Mesodermal cell (in vitro differentiated cells): ENCODE results near the gene CDH5.

Source experiments
- H3K27ac ChIP-seq: 2 replicates; pipeline ENCODE4 v1.7.0; 2013; ENCODE audit warnings: mild to moderate bottlenecking, low read depth, low read length, moderate library complexity; ENCODE audit not compliant: severe bottlenecking
- H3K36me3 ChIP-seq: 2 replicates; pipeline ENCODE4 v1.7.1; 2013; ENCODE audit warnings: mild to moderate bottlenecking, low read length, moderate library complexity; ENCODE audit not compliant: control insufficient read depth, insufficient read depth
- H3K4me1 ChIP-seq: one replicate; pipeline ENCODE4 v1.7.1; 2013; ENCODE audit warnings: mild to moderate bottlenecking, low read length; ENCODE audit not compliant: insufficient read depth, control insufficient read depth, poor library complexity, severe bottlenecking
- H3K4me3 ChIP-seq: 2 replicates; pipeline ENCODE4 v1.7.0; 2013; ENCODE audit warnings: low read length, control low read depth, mild to moderate bottlenecking; ENCODE audit not compliant: insufficient read depth, poor library complexity, severe bottlenecking; ENCODE audit errors: extremely low read depth
- H3K9me3 ChIP-seq: 2 replicates; pipeline ENCODE4 v1.7.1; 2013; ENCODE audit warnings: mild to moderate bottlenecking, low read length, moderate library complexity; ENCODE audit not compliant: control insufficient read depth
- WGBS, 2 experiments: methylation state at CpG; one replicate each; pipeline ENCODE4 v1.1.5; 2013; ENCODE audit warnings: missing lambda C conversion rate in 2 of 2; ENCODE audit not compliant: insufficient coverage in 2 of 2; 5-methylcytosine and 5-hydroxymethylcytosine counted together

Gene CDH5

DNA sequence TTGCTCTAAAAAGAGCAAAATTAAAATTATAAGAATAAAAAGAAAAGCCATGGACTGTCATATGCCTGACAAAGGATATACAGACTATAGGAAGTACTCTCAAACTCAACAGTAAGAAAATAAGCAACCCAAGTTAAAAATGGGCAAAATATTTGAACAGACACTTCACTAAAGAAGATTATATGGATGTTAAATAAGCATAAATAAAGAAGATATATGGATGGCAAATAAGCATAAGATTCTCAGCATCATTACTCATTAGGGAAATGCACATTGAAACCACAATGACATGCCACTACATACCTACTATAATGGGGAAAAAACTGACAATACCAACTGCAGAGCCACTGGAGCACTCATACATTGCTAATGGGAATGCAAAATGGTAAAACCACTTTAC lies 45.7 kb downstream of the CDH5 start:
- H3K9me3 ChIP-seq, result peaks cover 21% of the 10 kb centered on the region
- no peaks in the 10 kb centered on the region for H3K36me3 ChIP-seq
- no peak overlapping the region for H3K27ac ChIP-seq
- H3K4me1 ChIP-seq, result peaks cover 16% of the 10 kb centered on the region
- H3K4me3 ChIP-seq, result no peak overlapping the region

GRCh38 chr16:66414891-66415290 lies 48.4 kb downstream of the CDH5 start:
- H3K27ac ChIP-seq, result no peak overlapping the region
- peaks cover 27% of the 10 kb centered on the region for H3K9me3 ChIP-seq
- H3K4me1 ChIP-seq, result no peaks in the 10 kb centered on the region
- H3K36me3 ChIP-seq, result no peaks in the 10 kb centered on the region
- no peak overlapping the region for H3K4me3 ChIP-seq
- WGBS, 2 experiments, result no CpG with 5 or more reads among the region's 1 CpG

DNA sequence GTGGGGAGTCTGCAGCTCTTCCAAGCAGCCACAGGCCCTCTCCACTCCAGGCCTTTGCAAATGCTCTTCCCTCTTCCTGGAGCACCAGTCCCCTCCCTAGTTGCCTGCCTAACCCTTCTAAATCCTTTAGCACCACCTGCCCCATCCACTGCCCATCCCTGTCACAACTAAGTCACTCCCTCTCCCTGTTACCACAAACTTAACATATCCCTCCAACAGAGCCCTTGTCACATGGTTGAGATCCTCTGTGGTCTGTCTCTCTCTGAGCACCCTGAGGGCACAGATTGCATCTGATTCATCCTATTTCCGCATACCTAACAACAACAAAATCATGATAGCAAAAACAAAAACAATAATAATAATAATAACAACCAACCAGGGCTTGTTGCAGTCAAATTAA lies 49.6 kb downstream of the CDH5 start:
- Histone ChIP-seq H3K4me1 (no peaks in the 10 kb centered on the region), H3K27ac (no peak overlapping the region), H3K4me3 (no peak overlapping the region), H3K36me3 (no peaks in the 10 kb centered on the region), H3K9me3 (peaks cover 20% of the 10 kb centered on the region)
- WGBS, 2 experiments, result no CpG with 5 or more reads among the region's 1 CpG

GRCh38 chr16:66416939-66417700 lies 50.6 kb downstream of the CDH5 start:
- no peaks in the 10 kb centered on the region for H3K4me1 ChIP-seq
- peak overlapping the region; percentile 42 for H3K27ac ChIP-seq
- H3K9me3 ChIP-seq, result peaks cover 15% of the 10 kb centered on the region
- H3K4me3 ChIP-seq, result no peak overlapping the region
- no peaks in the 10 kb centered on the region for H3K36me3 ChIP-seq
- 89 to 91% methylated on average over 3 to 5 of the region's 9 CpGs for WGBS, 2 experiments

GRCh38 chr16:66418165-66418962 lies 51.9 kb downstream of the CDH5 start:
- WGBS, 2 experiments, result 92 to 95% methylated on average over 9 of the region's 9 CpGs
- Histone ChIP-seq H3K27ac (no peak overlapping the region), H3K36me3 (no peaks in the 10 kb centered on the region), H3K4me3 (no peak overlapping the region), H3K4me1 (no peaks in the 10 kb centered on the region), H3K9me3 (peaks cover 7% of the 10 kb centered on the region)

DNA sequence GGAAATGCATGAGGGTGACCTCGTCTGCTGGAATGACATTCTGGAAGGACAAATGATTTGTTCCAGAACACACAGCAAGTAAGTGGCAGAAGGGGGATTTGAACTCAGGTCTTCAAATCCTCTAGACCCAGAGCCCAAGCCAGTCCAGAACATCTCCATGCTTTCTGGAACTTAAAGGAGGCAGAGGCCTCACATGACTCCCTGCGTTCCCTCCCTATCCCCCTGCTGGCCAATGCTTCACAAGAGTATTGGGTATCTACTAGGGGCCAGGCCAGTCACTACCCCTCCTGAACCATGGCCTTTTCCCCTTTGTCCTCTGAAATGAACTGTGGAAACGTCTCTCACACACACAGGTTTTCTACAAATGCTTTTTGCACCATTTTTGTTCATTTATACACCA lies 53.0 kb downstream of the CDH5 start:
- H3K36me3 ChIP-seq, result no peaks in the 10 kb centered on the region
- H3K4me1 ChIP-seq, result no peaks in the 10 kb centered on the region
- 64 to 73% methylated on average over 3 of the region's 3 CpGs for WGBS, 2 experiments
- no peak overlapping the region for H3K4me3 ChIP-seq
- H3K9me3 ChIP-seq, result peaks cover 7% of the 10 kb centered on the region
- no peak overlapping the region for H3K27ac ChIP-seq

GRCh38 chr16:66420396-66420795 lies 53.9 kb downstream of the CDH5 start:
- no peaks in the 10 kb centered on the region for H3K36me3 ChIP-seq
- H3K27ac ChIP-seq, result no peak overlapping the region
- H3K4me3 ChIP-seq, result no peak overlapping the region
- no CpG with 5 or more reads among the region's 1 CpG for WGBS, 2 experiments
- no peaks in the 10 kb centered on the region for H3K4me1 ChIP-seq
- H3K9me3 ChIP-seq, result peaks cover 7% of the 10 kb centered on the region

- Histone ChIP-seq H3K4me1 (no peaks in the 10 kb centered on the region), H3K27ac (no peak overlapping the region), H3K4me3 (no peak overlapping the region), H3K9me3 (peaks cover 7% of the 10 kb centered on the region), H3K36me3 (no peaks in the 10 kb centered on the region)
- WGBS, 2 experiments, result 83 to 86% methylated on average over 1 to 2 of the region's 6 CpGs
Measured at GRCh38 chr16:66421891-66422290, 55.4 kb downstream of the CDH5 start.

DNA sequence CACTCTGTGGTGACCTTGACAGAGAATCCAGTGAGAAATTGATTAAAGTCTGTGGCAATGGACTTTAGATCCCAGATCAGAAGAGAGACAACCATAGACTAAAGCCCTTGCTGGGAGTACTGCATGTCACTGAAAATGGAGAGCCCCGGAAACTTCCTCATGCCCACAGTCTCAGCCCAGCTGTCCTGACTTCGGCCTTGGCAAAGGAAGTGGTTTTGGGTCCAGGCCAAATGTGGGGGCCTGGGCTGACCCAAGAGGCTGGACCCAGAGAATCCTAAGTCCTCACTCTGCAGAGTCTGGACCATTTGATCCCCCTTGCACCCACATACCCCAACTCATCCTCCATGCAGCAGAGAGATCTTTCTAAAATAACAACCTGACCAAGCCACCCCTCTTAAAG lies 55.9 kb downstream of the CDH5 start:
- H3K4me3 ChIP-seq, result no peak overlapping the region
- no peaks in the 10 kb centered on the region for H3K36me3 ChIP-seq
- H3K9me3 ChIP-seq, result peaks cover 5% of the 10 kb centered on the region
- 100% methylated on average over 1 of the region's 2 CpGs; no CpG with 5 or more reads in 1 of the 2 experiments for WGBS, 2 experiments
- no peak overlapping the region for H3K27ac ChIP-seq
- H3K4me1 ChIP-seq, result no peaks in the 10 kb centered on the region

DNA sequence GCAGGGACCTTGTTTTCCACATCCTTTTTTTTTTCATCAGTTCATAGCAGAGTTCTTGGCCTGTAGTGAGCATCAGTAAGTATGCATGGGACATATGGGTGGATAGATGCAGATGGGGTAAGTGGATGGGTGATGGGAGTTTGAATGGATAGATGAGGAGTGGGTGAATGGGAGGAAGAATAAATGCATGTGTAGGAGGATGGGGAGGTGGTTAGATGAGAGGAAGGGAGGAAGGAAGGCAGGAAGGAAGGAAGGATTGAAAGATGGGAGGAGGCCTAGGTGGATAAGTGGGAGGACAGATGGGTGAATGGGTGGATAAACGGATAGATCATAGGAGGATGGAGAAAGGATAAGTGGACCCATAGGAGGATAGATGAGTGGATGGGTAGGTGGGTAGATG lies 56.7 kb downstream of the CDH5 start:
- no peaks in the 10 kb centered on the region for H3K9me3 ChIP-seq
- no peak overlapping the region for H3K4me3 ChIP-seq
- no peaks in the 10 kb centered on the region for H3K36me3 ChIP-seq
- no peak overlapping the region for H3K27ac ChIP-seq
- 93 to 100% methylated on average over 1 of the region's 1 CpG for WGBS, 2 experiments
- H3K4me1 ChIP-seq, result no peaks in the 10 kb centered on the region

- H3K4me1 ChIP-seq, result no peaks in the 10 kb centered on the region
- no peaks in the 10 kb centered on the region for H3K36me3 ChIP-seq
- no peak overlapping the region for H3K4me3 ChIP-seq
- 48 to 55% methylated on average over 4 to 5 of the region's 8 CpGs for WGBS, 2 experiments
- H3K27ac ChIP-seq, result no peak overlapping the region
- no peaks in the 10 kb centered on the region for H3K9me3 ChIP-seq
Measured at GRCh38 chr16:66425651-66426050, 59.2 kb downstream of the CDH5 start.
